PFSK-1 (cell line): ENCODE data around the gene CACHD1.

Experiments
- FOXP2 ChIP-seq: optimal IDR thresholded peaks from 2 replicates; pipeline ENCODE3; 2011; ENCODE audit warnings: borderline replicate concordance, control low read depth, inconsistent platforms; ENCODE audit not compliant: insufficient read depth; ENCODE audit errors: extremely low read length, extremely low read depth
- POLR2AphosphoS5 ChIP-seq: IDR thresholded peaks from 2 replicates; pipeline ENCODE4 v1.6.1; 2012; ENCODE audit warnings: low read depth, mild to moderate bottlenecking, control low read depth, low read length, moderate library complexity
- SIN3A ChIP-seq: IDR thresholded peaks from 2 replicates; pipeline ENCODE4 v1.6.1; 2012; ENCODE audit warnings: mild to moderate bottlenecking, low read length, moderate library complexity, borderline replicate concordance; ENCODE audit not compliant: insufficient read depth
- TAF1 ChIP-seq: IDR thresholded peaks from 2 replicates; pipeline ENCODE4 v1.6.1; 2012; ENCODE audit warnings: low read length, control low read depth, borderline replicate concordance; ENCODE audit not compliant: insufficient read depth
- TF ChIP-seq, protein P1 (sequence below), 2 experiments: IDR thresholded peaks; 2 replicates each; pipeline versions ENCODE4 v1.6.1 to v1.8.0; 2011 to 2012; ENCODE audit warnings: low read depth in 2 of 2, low read length in 2 of 2, control low read depth in 1 of 2, inconsistent platforms in 1 of 2, mild to moderate bottlenecking in 1 of 2, moderate library complexity in 1 of 2; ENCODE audit not compliant: insufficient read depth in 1 of 2

The CACHD1 gene

GRCh38 chr1:64703600-64703999 lies 233.7 kb downstream of the CACHD1 start:
- TF ChIP-seq, protein P1, sequence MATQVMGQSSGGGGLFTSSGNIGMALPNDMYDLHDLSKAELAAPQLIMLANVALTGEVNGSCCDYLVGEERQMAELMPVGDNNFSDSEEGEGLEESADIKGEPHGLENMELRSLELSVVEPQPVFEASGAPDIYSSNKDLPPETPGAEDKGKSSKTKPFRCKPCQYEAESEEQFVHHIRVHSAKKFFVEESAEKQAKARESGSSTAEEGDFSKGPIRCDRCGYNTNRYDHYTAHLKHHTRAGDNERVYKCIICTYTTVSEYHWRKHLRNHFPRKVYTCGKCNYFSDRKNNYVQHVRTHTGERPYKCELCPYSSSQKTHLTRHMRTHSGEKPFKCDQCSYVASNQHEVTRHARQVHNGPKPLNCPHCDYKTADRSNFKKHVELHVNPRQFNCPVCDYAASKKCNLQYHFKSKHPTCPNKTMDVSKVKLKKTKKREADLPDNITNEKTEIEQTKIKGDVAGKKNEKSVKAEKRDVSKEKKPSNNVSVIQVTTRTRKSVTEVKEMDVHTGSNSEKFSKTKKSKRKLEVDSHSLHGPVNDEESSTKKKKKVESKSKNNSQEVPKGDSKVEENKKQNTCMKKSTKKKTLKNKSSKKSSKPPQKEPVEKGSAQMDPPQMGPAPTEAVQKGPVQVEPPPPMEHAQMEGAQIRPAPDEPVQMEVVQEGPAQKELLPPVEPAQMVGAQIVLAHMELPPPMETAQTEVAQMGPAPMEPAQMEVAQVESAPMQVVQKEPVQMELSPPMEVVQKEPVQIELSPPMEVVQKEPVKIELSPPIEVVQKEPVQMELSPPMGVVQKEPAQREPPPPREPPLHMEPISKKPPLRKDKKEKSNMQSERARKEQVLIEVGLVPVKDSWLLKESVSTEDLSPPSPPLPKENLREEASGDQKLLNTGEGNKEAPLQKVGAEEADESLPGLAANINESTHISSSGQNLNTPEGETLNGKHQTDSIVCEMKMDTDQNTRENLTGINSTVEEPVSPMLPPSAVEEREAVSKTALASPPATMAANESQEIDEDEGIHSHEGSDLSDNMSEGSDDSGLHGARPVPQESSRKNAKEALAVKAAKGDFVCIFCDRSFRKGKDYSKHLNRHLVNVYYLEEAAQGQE (IDR thresholded peaks at IDR 0.05; ENCODE audit: insufficient read depth in 1 of 2, low read depth in 2 of 2, low read length in 2 of 2): no peak
- TF ChIP-seq FOXP2 (no peak), TAF1 (no peak), SIN3A (no peak), POLR2AphosphoS5 (no peak)

DNA sequence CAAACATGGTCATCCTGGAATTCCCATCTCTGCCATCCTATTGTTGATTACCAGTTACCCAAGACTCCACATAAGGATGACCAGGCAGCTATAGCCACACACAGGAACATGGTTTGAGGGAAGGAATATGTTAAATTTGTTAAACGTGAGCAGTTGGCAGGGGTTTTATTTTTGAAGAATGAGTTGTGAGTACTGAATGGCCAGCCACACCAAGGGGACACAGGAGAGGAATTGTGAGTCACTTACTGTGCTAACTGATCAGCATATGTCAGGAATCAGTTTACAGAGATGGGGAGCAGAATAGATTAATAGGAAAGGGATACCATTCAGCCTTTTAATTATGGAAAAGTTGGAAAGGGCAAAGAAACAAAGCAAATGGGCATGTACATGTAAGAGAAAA lies 235.7 kb downstream of the CACHD1 start:
- TF ChIP-seq, protein P1 (IDR thresholded peaks at IDR 0.05; ENCODE audit: insufficient read depth in 1 of 2, low read depth in 2 of 2, low read length in 2 of 2): no peak
- TF ChIP-seq TAF1: no peak
- TF ChIP-seq SIN3A: no peak

DNA sequence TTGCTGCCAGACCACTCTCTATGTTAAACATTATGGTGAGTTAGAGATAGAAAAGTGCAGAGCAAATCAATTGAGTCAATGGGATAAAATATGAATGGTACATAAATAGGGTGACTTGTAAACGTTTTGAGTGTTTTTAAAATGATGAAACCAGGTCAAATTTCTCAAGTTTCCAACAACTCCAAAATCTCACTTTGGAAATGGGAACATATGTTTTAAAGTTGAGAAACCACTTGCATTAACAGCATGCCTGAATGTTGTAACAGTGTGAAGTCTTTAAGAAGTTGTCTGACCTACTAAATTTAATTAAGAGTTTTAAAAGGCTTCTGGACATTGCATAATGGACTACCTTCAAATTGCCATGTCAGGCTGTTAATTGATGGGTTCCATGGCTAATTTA lies 241.3 kb downstream of the CACHD1 start:
- TF ChIP-seq TAF1: no peak
- TF ChIP-seq FOXP2: no peak
- TF ChIP-seq POLR2AphosphoS5: no peak
- no peak for TF ChIP-seq SIN3A
- TF ChIP-seq, protein P1 (IDR thresholded peaks at IDR 0.05; ENCODE audit: insufficient read depth in 1 of 2, low read depth in 2 of 2, low read length in 2 of 2): no peak

DNA sequence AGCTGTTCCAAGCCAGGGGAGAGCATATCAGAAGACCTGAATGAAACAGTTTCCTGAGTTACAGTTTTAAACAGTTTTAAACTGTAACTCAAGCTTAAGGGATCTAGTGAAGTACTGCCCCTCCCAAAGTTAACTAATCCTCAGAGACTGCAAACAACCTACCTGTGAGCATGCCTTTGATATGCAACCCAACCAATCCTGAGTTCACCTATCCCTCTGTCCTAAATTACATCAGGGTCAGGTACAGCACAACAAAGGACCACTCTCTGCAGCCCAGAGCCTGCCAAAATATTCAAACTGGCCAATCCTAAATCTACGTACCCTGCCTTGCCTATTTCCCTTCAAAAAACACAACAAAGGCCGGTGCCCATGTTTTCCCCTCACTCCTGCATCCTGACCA lies 242.1 kb downstream of the CACHD1 start:
- no peak for TF ChIP-seq SIN3A
- TF ChIP-seq FOXP2: no peak
- no peak for TF ChIP-seq POLR2AphosphoS5
- TF ChIP-seq, protein P1 (IDR thresholded peaks at IDR 0.05; ENCODE audit: insufficient read depth in 1 of 2, low read depth in 2 of 2, low read length in 2 of 2): no peak
- no peak for TF ChIP-seq TAF1

DNA sequence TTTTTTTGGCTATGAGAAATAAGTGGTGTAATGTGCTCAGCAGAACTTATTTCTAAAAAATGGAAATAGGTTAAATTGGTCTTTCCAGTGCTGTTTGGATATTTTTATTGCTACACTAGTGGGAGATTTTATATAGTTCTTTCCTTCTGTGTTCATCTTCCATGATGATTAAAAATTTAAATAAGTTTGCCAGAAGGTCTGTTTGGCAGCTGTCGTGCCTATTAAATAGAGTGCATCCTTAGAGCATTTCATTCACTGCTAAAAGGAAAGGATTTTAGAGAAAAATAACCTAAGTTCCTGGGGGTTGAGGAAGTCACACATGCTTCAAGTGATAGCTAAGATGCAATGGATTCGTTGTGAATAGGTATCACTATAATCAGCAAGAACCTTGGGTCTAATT lies 245.3 kb downstream of the CACHD1 start:
- TF ChIP-seq SIN3A: no peak
- TF ChIP-seq POLR2AphosphoS5: no peak
- TF ChIP-seq, protein P1 (IDR thresholded peaks at IDR 0.05; ENCODE audit: insufficient read depth in 1 of 2, low read depth in 2 of 2, low read length in 2 of 2): no peak
- TF ChIP-seq TAF1: no peak
- TF ChIP-seq FOXP2: no peak
